ENCODE measurements around the gene L1TD1.

DNA sequence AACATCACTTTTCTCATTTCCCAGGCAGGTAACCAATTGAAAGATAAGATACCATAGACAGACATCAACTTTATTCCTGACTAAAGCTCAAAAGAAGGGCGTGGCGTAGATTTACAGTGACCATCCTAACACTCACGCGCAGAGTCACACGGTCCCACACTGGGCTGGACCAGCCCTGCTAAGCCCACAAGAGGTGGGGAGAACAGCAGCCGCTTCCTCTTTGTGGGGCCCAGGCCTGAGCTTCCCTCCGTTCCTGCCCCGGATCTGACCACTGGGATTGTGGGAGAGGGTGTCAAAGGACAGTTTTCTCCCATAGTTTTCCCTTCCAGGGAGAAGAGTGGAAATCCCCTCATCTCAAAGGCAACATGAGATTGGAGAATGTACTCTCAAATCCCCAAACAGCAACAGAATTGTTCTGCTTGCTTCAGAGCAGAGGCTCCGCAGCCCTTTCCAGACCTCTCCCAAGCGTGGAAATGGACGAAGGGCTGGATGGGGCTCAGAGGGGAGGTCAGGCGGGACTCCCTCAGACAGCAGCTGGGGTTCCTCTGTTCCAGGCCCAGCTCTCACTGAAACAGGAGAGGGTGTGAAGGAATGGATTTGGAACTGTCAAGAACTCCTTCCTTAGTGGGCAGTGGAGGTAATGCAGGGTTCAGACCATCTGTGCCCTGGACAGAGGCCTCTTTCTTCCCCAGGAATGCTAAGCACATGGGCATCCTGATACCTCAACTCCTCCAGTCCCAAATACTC lies 33.7 kb downstream of the L1TD1 start:
- TF ChIP-seq RBFOX2 (IDR thresholded peaks at IDR 0.05; ENCODE audit: low read depth, low read length) (no peak), POLR2A (conservative IDR thresholded peaks at IDR 0.05) (no peak), CTBP1 (IDR thresholded peaks at IDR 0.05; ENCODE audit: borderline replicate concordance) (no peak), RCOR1 (IDR thresholded peaks at IDR 0.05; ENCODE audit: borderline replicate concordance in 1 of 2, low read depth in 2 of 2, low read length in 2 of 2) (no peak), TBL1XR1 (IDR thresholded peaks at IDR 0.05; ENCODE audit: low read length in 2 of 2) (no peak), FOS (IDR thresholded peaks at IDR 0.05; ENCODE audit: extremely low read depth, insufficient read length) (no peak), ILF3 (IDR thresholded peaks at IDR 0.05; ENCODE audit: borderline replicate concordance) (no peak)
